Transverse colon (tissue), 4 donors: ENCODE results near the gene KCND2. TPM values are rescaled to one million over a fixed set of nuclear protein-coding genes. Genes with fewer than 3 reads are reported as not detected.
"Not testable (repeated sequence)": the region's sequence is repeated elsewhere in the genome, so short reads cannot be mapped to it uniquely, and the experiment has no call there.

ENCODE experiments used
- DNase-seq: peaks from one replicate; pipeline ENCODE4 v3.0.0-alpha.2; 2019
- H3K27ac ChIP-seq, 4 donors: fragments of 200-600 bp; sonication (generic); 2 replicates each; pipeline ENCODE4 v1.5.1; 2016 to 2018; ENCODE audit warnings: inconsistent platforms in 4 of 4
- H3K27me3 ChIP-seq: fragments of 200-600 bp; sonication (generic); 2 replicates; pipeline ENCODE4 v1.5.1; 2017; ENCODE audit warnings: inconsistent platforms
- H3K36me3 ChIP-seq, 4 donors: fragments of 200-600 bp; sonication (generic); 2 replicates each; pipeline ENCODE4 v1.5.1; 2017 to 2019; ENCODE audit warnings: inconsistent platforms in 4 of 4
- H3K4me1 ChIP-seq, 4 donors: fragments of 200-600 bp; sonication (generic); 2 replicates each; pipeline ENCODE4 v1.5.1; 2017 to 2020; ENCODE audit warnings: inconsistent platforms in 4 of 4
- H3K4me3 ChIP-seq, 4 donors: fragments of 200-600 bp; sonication (generic); 1 replicate in 1 of 4; 2 replicates in 3 of 4; pipeline versions ENCODE4 v1.5.1 to v1.6.1; 2017 to 2019; ENCODE audit warnings: inconsistent platforms in 4 of 4
- H3K9me3 ChIP-seq, 2 donors: fragments of 200-600 bp; sonication (generic); 2 replicates each; pipeline ENCODE4 v1.5.1; 2017 to 2019; ENCODE audit warnings: inconsistent platforms in 2 of 2
- CTCF ChIP-seq, 5 experiments: fragments of 200-600 bp in 3 of 5; fragments of 450-650 bp in 2 of 5; sonication (generic) in 3 of 5; IDR thresholded peaks; 1 replicate in 2 of 5; 2 replicates in 3 of 5; pipeline ENCODE4 v1.5.1; 2016 to 2017; ENCODE audit warnings: antibody characterized with exemption in 5 of 5, inconsistent platforms in 3 of 5, mild to moderate bottlenecking in 2 of 5, moderate library complexity in 1 of 5
- EP300 ChIP-seq: sonication (generic); formaldehyde crosslinking; IDR thresholded peaks from one replicate; pipeline ENCODE4 v1.6.1; 2017; ENCODE audit warnings: antibody characterized with exemption, low read depth
- POLR2A ChIP-seq: fragments of 450-650 bp; IDR thresholded peaks from one replicate; pipeline ENCODE4 v1.6.1; 2016; ENCODE audit warnings: antibody characterized with exemption, mild to moderate bottlenecking, moderate library complexity
- POLR2AphosphoS5 ChIP-seq, 3 donors: sonication (generic); formaldehyde crosslinking; IDR thresholded peaks; one replicate each; pipeline ENCODE4 v1.6.1; 2016; ENCODE audit warnings: antibody characterized with exemption in 3 of 3
- WGBS, 2 donors: methylation state at CpG; one replicate each; pipeline ENCODE4 v1.1.5; 2018; ENCODE audit warnings: low coverage in 1 of 2; 5-methylcytosine and 5-hydroxymethylcytosine counted together
- in situ Hi-C, 4 donors: fragments of 200-750 bp; cut with MboI; loops; one replicate each; pipeline versions ENCODE4 v1.15.0 to v1.15.1; 2017; ENCODE audit warnings: low sequenced_read_pairs in 3 of 4, low pct_ligation_motif_present in 1 of 4, low pct_unique_long_range_greater_than_20kb in 1 of 4
- intact Hi-C: fragments of 100-400 bp; cut with DNase I; formaldehyde crosslinking; loops from one replicate; pipeline ENCODE4 v1.15.1; 2023; ENCODE audit warnings: low total_unique reads
- total RNA-seq, 4 donors: library from RNA; depleted of rRNA; stranded (reverse); fragments of >200 nt; gene quantifications; one replicate each; pipeline ENCODE4 v1.1.0, GENCODE V29; 2016

KCND2 gene
- total RNA-seq, 4 donors from 2014 or later, result 0.14 to 1.00 (median 0.32) TPM; not detected in 1

- in situ Hi-C loops (no loop called here), intact Hi-C loops (no loop called here)
- H3K36me3 ChIP-seq, result no peaks in the 10 kb centered on the region
- H3K9me3 ChIP-seq, result no peaks in the 10 kb centered on the region
- no peaks in the 10 kb centered on the region for H3K4me1 ChIP-seq
- H3K4me3 ChIP-seq, result no peak overlapping the region
- no peak for DNase-seq
- no peaks in the 10 kb centered on the region for H3K27me3 ChIP-seq
- 50 to 51% methylated on average over 1 of the region's 1 CpG for WGBS, 2 donors
- TF ChIP-seq POLR2AphosphoS5 (IDR thresholded peaks at IDR 0.05) (no peak), POLR2A (no peak), EP300 (no peak), CTCF (IDR thresholded peaks at IDR 0.05) (no peak)
- no peak overlapping the region for H3K27ac ChIP-seq
Observed at GRCh38 chr7:120564145-120564544, 291.2 kb downstream of the KCND2 start.

DNA sequence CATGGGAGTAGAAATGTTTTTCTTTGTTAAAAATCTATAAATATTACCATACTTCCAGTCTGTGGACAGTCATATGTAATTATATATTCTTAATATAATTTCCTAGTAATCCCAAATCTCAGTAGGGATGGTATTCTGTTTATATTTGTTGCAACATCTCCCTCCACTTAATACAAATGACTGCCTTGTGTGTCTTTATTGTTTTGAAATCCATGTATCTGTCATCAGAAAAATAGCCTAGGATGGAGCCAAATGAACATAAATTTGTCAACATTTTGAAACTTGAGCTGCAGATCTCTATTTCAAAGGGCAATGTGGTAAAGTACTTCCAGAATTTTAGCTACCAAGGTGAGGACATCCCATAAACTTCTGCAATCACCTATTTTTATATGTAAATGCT is 294.2 kb downstream of the KCND2 start:
- in situ Hi-C loops, result no loop called here
- intact Hi-C loops, result no loop called here
- H3K27me3 ChIP-seq, result no peaks in the 10 kb centered on the region

GRCh38 chr7:120578657-120579056 is 305.7 kb downstream of the KCND2 start:
- intact Hi-C loops, H3K27ac ChIP-seq, DNase-seq, H3K9me3 ChIP-seq, in situ Hi-C loops, H3K36me3 ChIP-seq, H3K27me3 ChIP-seq, H3K4me3 ChIP-seq, H3K4me1 ChIP-seq: not testable (repeated sequence)
- 84 to 86% methylated on average over 3 to 4 of the region's 4 CpGs for WGBS, 2 donors

More for the DNA sequence above, 294.2 kb downstream of the KCND2 start:
- no peak for DNase-seq
- TF ChIP-seq POLR2A (no peak), CTCF (IDR thresholded peaks at IDR 0.05) (no peak), EP300 (no peak), POLR2AphosphoS5 (IDR thresholded peaks at IDR 0.05) (no peak)
- Histone ChIP-seq H3K36me3 (no peaks in the 10 kb centered on the region), H3K4me3 (no peak overlapping the region), H3K4me1 (no peaks in the 10 kb centered on the region), H3K9me3 (no peaks in the 10 kb centered on the region), H3K27ac (no peak overlapping the region)

DNA sequence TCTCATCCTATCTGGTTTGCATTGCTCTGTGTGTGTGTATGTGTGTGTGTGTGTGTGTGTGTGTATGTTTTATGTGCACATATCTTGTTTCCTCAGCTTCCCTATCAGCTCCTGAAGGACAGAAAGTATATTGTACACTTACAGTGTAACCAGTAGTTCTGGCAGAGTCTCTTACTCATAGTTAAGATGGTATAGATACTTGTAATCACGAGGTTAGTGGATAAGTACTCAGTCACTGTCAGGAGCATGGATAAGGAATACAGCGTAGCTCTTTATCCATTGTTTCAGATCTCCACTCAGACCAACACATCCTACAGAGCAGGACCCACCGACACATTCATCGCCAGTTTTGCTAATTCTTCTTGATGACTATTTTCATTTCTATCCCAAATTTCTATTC is 309.9 kb downstream of the KCND2 start:
- intact Hi-C loops, result no loop called here
- no peak for DNase-seq
- in situ Hi-C loops, result no loop called here
- H3K9me3 ChIP-seq, result no peaks in the 10 kb centered on the region
- H3K27ac ChIP-seq, result no peak overlapping the region
- WGBS, 2 donors, result 82% methylated on average over 4 of the region's 4 CpGs
- H3K36me3 ChIP-seq, result no peaks in the 10 kb centered on the region
- no peaks in the 10 kb centered on the region for H3K4me1 ChIP-seq
- no peaks in the 10 kb centered on the region for H3K27me3 ChIP-seq
- no peak for TF ChIP-seq EP300
- no peak for TF ChIP-seq POLR2A
- no peak for TF ChIP-seq POLR2AphosphoS5 (IDR thresholded peaks at IDR 0.05)
- no peak overlapping the region for H3K4me3 ChIP-seq

DNA sequence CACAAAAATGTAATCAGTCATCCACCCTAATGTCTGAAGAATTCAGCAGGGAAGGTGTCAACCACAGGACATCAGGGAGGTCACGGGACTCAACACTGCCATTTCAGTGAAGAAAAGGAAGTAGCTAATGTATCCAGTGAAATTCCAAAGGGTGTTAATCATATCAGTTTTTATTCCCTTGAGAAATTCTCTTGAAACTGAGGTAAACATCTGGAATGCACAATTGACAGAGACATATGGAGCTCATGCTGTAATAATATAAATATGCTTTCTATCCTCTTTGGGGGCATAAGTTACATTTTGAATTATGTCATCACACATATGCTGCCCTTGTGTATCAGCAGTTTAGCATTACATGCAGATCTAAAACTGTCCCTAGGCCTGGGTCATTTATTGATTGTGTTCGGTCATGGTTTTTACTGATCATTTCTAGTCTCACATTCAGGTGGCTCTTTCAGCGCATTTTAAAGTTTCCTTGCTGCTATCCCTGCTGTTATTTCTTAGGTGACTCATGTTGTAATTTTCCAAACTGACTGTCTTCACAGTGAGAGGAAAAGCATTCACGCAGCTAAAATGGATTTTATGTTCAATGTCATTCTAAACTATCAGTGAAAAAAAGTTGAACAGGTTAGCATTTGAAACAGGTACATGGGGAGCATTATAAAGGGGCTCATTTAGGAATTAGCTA is 311.1 kb downstream of the KCND2 start:
- 69 to 75% methylated on average over 3 to 4 of the region's 4 CpGs for WGBS, 2 donors
- Histone ChIP-seq H3K36me3 (no peaks in the 10 kb centered on the region), H3K9me3 (no peaks in the 10 kb centered on the region), H3K4me3 (no peak overlapping the region), H3K27ac (no peak overlapping the region), H3K4me1 (no peaks in the 10 kb centered on the region), H3K27me3 (no peaks in the 10 kb centered on the region)
- intact Hi-C loops (no loop called here), in situ Hi-C loops (no loop called here)
- no peak for DNase-seq
- TF ChIP-seq CTCF (IDR thresholded peaks at IDR 0.05), result no peak
- no peak for TF ChIP-seq POLR2AphosphoS5 (IDR thresholded peaks at IDR 0.05)
- TF ChIP-seq EP300, result no peak
- TF ChIP-seq POLR2A, result no peak
